Liver (tissue), 9 donors: ENCODE data around the gene MAP7D1. TPM values are rescaled to one million over a fixed set of nuclear protein-coding genes. Genes with fewer than 3 reads are reported as not detected.

Source experiments
- DNase-seq: peaks from one replicate; pipeline ENCODE4 v3.0.0-alpha.2; 2017; ENCODE audit warnings: low spot score
- H3K27ac ChIP-seq, 2 donors: one replicate each; pipeline ENCODE4 v1.7.0; 2013; ENCODE audit warnings: inconsistent platforms in 2 of 2, low read length in 2 of 2, control low read depth in 1 of 2, low read depth in 1 of 2, mild to moderate bottlenecking in 1 of 2
- H3K27me3 ChIP-seq, 4 donors: one replicate each; pipeline versions ENCODE4 v1.6.1 to v1.7.0; 2013; ENCODE audit warnings: low read length in 3 of 4, inconsistent platforms in 1 of 4, mild to moderate bottlenecking in 1 of 4, moderate library complexity in 1 of 4; ENCODE audit not compliant: control insufficient read depth in 4 of 4, insufficient read depth in 4 of 4
- H3K36me3 ChIP-seq, 4 donors: one replicate each; pipeline versions ENCODE4 v1.6.1 to v1.7.0; 2013; ENCODE audit warnings: low read length in 3 of 4, mild to moderate bottlenecking in 3 of 4, low read depth in 1 of 4, moderate library complexity in 1 of 4; ENCODE audit not compliant: control insufficient read depth in 4 of 4, insufficient read depth in 3 of 4
- H3K4me1 ChIP-seq, 4 donors: one replicate each; pipeline versions ENCODE4 v1.6.1 to v1.7.0; 2013; ENCODE audit warnings: low read length in 3 of 4, mild to moderate bottlenecking in 3 of 4, moderate library complexity in 1 of 4; ENCODE audit not compliant: control insufficient read depth in 4 of 4, insufficient read depth in 4 of 4
- H3K4me3 ChIP-seq, 3 donors: one replicate each; pipeline versions ENCODE4 v1.6.1 to v1.7.0; 2013; ENCODE audit warnings: low read length in 3 of 3, control low read depth in 1 of 3, low read depth in 1 of 3, mild to moderate bottlenecking in 1 of 3
- H3K9ac ChIP-seq, 2 donors: one replicate each; pipeline ENCODE4 v1.7.0; 2013; ENCODE audit warnings: low read length in 2 of 2, mild to moderate bottlenecking in 2 of 2, moderate library complexity in 2 of 2, control low read depth in 1 of 2, low read depth in 1 of 2
- H3K9me3 ChIP-seq, 4 donors: one replicate each; pipeline versions ENCODE4 v1.6.1 to v1.7.0; 2013; ENCODE audit warnings: low read length in 3 of 4; ENCODE audit not compliant: control insufficient read depth in 4 of 4
- EGR1 ChIP-seq, 2 donors: IDR thresholded peaks; 2 replicates each; pipeline ENCODE4 v1.6.1; 2016 to 2018; ENCODE audit warnings: antibody characterized with exemption in 2 of 2, low read depth in 2 of 2
- FOXA1 ChIP-seq: IDR thresholded peaks from 2 replicates; pipeline ENCODE4 v1.6.1; 2016; ENCODE audit warnings: antibody characterized with exemption
- FOXA2 ChIP-seq: IDR thresholded peaks from 2 replicates; pipeline ENCODE4 v1.6.1; 2016; ENCODE audit warnings: antibody characterized with exemption
- GABPA ChIP-seq, 2 donors: IDR thresholded peaks in 1 of 2; conservative IDR thresholded peaks in 1 of 2; 2 replicates each; pipeline ENCODE4 v1.6.1; 2016; ENCODE audit warnings: antibody characterized with exemption in 2 of 2, mild to moderate bottlenecking in 1 of 2, moderate library complexity in 1 of 2
- HNF4G ChIP-seq: IDR thresholded peaks from 2 replicates; pipeline ENCODE4 v1.6.1; 2016; ENCODE audit warnings: antibody characterized with exemption
- JUND ChIP-seq, 2 donors: IDR thresholded peaks; 2 replicates each; pipeline ENCODE4 v1.6.1; 2016; ENCODE audit warnings: antibody characterized with exemption in 2 of 2
- NR2F2 ChIP-seq: IDR thresholded peaks from 2 replicates; pipeline ENCODE4 v1.6.1; 2016; ENCODE audit warnings: antibody characterized with exemption
- RAD21 ChIP-seq, 2 donors: IDR thresholded peaks; 2 replicates each; pipeline ENCODE4 v1.6.1; 2016; ENCODE audit warnings: antibody characterized with exemption in 2 of 2, mild to moderate bottlenecking in 2 of 2
- RXRA ChIP-seq, 2 donors: IDR thresholded peaks; 2 replicates each; pipeline ENCODE4 v1.6.1; 2017 to 2018; ENCODE audit warnings: antibody characterized with exemption in 2 of 2, mild to moderate bottlenecking in 1 of 2
- YY1 ChIP-seq: IDR thresholded peaks from 2 replicates; pipeline ENCODE4 v1.6.1; 2016; ENCODE audit warnings: antibody characterized with exemption, mild to moderate bottlenecking
- WGBS: extraction: QIAGEN DNeasy Blood & Tissue Kit; methylation state at CpG from one replicate; pipeline ENCODE4 v1.1.7; 2013; 5-methylcytosine and 5-hydroxymethylcytosine counted together
- polyA plus RNA-seq, 2 donors: library from polyadenylated mRNA; stranded (reverse) in 1 of 2; unstranded in 1 of 2; fragments of 200-250 nt in 1 of 2; fragments of >200 nt in 1 of 2; fragmentation: Nextera tagmentation in 1 of 2; extraction: Ambion mirVana in 1 of 2; gene quantifications; one replicate each; pipeline versions ENCODE4 v1.2.1 to v1.2.3, GENCODE V29; 2013 to 2015
- total RNA-seq, 2 donors: library from RNA; depleted of rRNA; stranded (reverse); fragments of >200 nt; gene quantifications; one replicate each; pipeline ENCODE4 v1.2.3, GENCODE V29; 2014
- TF ChIP-seq, protein P1 (sequence below): IDR thresholded peaks from 2 replicates; pipeline ENCODE4 v1.6.1; 2016; ENCODE audit warnings: antibody characterized with exemption
- TF ChIP-seq, protein P2 (sequence below): IDR thresholded peaks from 2 replicates; pipeline ENCODE4 v1.6.1; 2016; ENCODE audit warnings: antibody characterized with exemption, mild to moderate bottlenecking
- TF ChIP-seq, protein P3 (sequence below): fragments of 150-350 bp; IDR thresholded peaks from 2 replicates; pipeline ENCODE4 v1.5.1; 2017; ENCODE audit warnings: improper control_type of control experiment, low read depth, low read length; ENCODE audit not compliant: missing input control
- TF ChIP-seq, protein P4 (sequence below): IDR thresholded peaks from 2 replicates; pipeline ENCODE4 v1.6.1; 2016; ENCODE audit warnings: antibody characterized with exemption
- TF ChIP-seq, protein P5 (sequence below): IDR thresholded peaks from 2 replicates; pipeline ENCODE4 v1.6.1; 2016; ENCODE audit warnings: antibody characterized with exemption
- donor health status: healthy.
- donor health status: healthy.
- donor health status: healthy.
- donor health status: healthy.
- donor health status: healthy.

MAP7D1 gene
- total and polyA plus RNA-seq, 4 donors, result 5.6 to 15.1 (median 12.9) TPM

DNA sequence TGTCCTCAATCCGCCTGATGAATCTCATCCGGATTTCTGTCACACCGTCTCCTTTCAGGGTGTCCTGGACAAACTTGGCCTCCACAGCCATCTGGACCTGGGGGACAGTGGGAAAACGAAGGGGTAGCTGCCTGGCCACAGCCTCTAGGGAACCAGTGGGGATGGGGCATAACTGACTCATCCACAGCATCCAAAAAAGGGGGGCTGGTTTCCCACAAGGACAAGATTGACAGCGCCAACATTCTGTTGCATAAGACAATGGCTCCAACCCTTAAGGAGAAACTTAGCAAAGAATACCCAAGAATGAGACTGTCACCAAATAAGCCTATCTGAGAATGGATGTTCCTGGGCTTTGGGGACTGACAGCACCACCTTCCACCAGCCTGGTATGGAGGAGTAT is 18.7 kb upstream of the MAP7D1 start (continued):
- TF ChIP-seq EGR1 (IDR thresholded peaks at IDR 0.05; ENCODE audit: low read depth in 2 of 2), result no peak
- no peak for TF ChIP-seq FOXA1
- TF ChIP-seq HNF4G, result no peak
- no peak for TF ChIP-seq YY1
- TF ChIP-seq NR2F2, result no peak
- TF ChIP-seq, protein P1, sequence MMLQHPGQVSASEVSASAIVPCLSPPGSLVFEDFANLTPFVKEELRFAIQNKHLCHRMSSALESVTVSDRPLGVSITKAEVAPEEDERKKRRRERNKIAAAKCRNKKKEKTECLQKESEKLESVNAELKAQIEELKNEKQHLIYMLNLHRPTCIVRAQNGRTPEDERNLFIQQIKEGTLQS, result no peak

DNA sequence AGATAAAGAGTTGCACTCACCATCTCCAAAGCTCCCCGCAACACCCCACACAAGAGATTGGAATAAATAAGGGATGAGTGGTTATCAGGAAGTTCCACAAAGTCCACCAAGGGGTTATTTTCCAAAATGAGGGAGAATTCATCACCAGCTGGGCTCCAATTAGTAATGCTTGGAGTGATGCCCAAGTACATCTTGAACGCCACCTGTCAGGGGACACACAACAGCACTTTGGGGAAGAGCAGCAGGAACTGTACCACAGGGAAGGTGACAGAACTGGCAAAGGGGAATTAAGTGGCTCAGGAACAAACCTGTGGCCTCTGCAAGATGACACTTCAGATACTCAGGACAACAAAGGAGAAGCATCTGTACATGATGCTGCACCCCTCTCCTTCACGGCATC is 18.2 kb upstream of the MAP7D1 start:
- no peak for DNase-seq
- Histone ChIP-seq H3K27me3 (no peaks in the 10 kb centered on the region), H3K27ac (no peak overlapping the region), H3K4me1 (no peaks in the 10 kb centered on the region), H3K9ac (no peak overlapping the region), H3K4me3 (no peak overlapping the region), H3K9me3 (no peaks in the 10 kb centered on the region), H3K36me3 (peaks cover 4 to 33% (median 25%) of the 10 kb centered on the region in 4 donors)
- WGBS, result 97% methylated on average over 3 of the region's 3 CpGs
- TF ChIP-seq JUND (IDR thresholded peaks at IDR 0.05) (no peak), GABPA (IDR thresholded peaks at IDR 0.05 in 1 of 2, conservative IDR thresholded peaks at IDR 0.05 in 1 of 2) (no peak), RXRA (IDR thresholded peaks at IDR 0.05) (no peak), FOXA1 (no peak), NR2F2 (no peak)
- TF ChIP-seq, protein P2, sequence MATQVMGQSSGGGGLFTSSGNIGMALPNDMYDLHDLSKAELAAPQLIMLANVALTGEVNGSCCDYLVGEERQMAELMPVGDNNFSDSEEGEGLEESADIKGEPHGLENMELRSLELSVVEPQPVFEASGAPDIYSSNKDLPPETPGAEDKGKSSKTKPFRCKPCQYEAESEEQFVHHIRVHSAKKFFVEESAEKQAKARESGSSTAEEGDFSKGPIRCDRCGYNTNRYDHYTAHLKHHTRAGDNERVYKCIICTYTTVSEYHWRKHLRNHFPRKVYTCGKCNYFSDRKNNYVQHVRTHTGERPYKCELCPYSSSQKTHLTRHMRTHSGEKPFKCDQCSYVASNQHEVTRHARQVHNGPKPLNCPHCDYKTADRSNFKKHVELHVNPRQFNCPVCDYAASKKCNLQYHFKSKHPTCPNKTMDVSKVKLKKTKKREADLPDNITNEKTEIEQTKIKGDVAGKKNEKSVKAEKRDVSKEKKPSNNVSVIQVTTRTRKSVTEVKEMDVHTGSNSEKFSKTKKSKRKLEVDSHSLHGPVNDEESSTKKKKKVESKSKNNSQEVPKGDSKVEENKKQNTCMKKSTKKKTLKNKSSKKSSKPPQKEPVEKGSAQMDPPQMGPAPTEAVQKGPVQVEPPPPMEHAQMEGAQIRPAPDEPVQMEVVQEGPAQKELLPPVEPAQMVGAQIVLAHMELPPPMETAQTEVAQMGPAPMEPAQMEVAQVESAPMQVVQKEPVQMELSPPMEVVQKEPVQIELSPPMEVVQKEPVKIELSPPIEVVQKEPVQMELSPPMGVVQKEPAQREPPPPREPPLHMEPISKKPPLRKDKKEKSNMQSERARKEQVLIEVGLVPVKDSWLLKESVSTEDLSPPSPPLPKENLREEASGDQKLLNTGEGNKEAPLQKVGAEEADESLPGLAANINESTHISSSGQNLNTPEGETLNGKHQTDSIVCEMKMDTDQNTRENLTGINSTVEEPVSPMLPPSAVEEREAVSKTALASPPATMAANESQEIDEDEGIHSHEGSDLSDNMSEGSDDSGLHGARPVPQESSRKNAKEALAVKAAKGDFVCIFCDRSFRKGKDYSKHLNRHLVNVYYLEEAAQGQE, result no peak
- TF ChIP-seq, protein P3, sequence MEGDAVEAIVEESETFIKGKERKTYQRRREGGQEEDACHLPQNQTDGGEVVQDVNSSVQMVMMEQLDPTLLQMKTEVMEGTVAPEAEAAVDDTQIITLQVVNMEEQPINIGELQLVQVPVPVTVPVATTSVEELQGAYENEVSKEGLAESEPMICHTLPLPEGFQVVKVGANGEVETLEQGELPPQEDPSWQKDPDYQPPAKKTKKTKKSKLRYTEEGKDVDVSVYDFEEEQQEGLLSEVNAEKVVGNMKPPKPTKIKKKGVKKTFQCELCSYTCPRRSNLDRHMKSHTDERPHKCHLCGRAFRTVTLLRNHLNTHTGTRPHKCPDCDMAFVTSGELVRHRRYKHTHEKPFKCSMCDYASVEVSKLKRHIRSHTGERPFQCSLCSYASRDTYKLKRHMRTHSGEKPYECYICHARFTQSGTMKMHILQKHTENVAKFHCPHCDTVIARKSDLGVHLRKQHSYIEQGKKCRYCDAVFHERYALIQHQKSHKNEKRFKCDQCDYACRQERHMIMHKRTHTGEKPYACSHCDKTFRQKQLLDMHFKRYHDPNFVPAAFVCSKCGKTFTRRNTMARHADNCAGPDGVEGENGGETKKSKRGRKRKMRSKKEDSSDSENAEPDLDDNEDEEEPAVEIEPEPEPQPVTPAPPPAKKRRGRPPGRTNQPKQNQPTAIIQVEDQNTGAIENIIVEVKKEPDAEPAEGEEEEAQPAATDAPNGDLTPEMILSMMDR, result no peak

DNA sequence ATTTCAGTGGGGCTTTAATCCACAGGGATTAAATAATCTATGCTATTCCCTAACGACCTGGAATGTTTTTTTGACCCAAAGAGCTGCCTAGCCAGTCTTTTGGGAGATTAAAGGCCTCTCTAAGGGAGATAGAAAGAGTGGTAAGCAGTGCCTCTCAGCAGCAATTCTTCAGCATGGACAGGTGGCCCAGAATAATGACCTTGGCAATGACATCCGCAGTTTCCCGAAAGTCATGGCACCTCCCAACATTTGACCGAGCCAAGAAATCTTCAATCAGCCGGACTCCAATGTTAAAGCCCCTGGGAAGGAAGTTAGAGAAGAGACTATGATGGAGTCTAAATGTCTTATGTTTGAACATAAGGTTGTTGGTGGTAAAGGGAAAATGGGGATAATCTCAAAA is 16.4 kb upstream of the MAP7D1 start:
- no peaks in the 10 kb centered on the region for H3K4me1 ChIP-seq
- no peak overlapping the region for H3K4me3 ChIP-seq
- no peaks in the 10 kb centered on the region for H3K9me3 ChIP-seq
- 86% methylated on average over 5 of the region's 5 CpGs for WGBS
- H3K36me3 ChIP-seq, result peaks cover 4 to 33% (median 25%) of the 10 kb centered on the region in 4 donors
- H3K27me3 ChIP-seq, result no peaks in the 10 kb centered on the region
- no peak overlapping the region for H3K9ac ChIP-seq
- no peak overlapping the region for H3K27ac ChIP-seq
- TF ChIP-seq, protein P1, result no peak
- no peak for TF ChIP-seq YY1
- TF ChIP-seq FOXA2, result no peak
- TF ChIP-seq, protein P4, sequence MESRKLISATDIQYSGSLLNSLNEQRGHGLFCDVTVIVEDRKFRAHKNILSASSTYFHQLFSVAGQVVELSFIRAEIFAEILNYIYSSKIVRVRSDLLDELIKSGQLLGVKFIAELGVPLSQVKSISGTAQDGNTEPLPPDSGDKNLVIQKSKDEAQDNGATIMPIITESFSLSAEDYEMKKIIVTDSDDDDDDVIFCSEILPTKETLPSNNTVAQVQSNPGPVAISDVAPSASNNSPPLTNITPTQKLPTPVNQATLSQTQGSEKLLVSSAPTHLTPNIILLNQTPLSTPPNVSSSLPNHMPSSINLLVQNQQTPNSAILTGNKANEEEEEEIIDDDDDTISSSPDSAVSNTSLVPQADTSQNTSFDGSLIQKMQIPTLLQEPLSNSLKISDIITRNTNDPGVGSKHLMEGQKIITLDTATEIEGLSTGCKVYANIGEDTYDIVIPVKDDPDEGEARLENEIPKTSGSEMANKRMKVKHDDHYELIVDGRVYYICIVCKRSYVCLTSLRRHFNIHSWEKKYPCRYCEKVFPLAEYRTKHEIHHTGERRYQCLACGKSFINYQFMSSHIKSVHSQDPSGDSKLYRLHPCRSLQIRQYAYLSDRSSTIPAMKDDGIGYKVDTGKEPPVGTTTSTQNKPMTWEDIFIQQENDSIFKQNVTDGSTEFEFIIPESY, result no peak
- TF ChIP-seq, protein P3, result no peak
- TF ChIP-seq, protein P2, result no peak
- no peak for TF ChIP-seq NR2F2
- no peak for TF ChIP-seq RXRA (IDR thresholded peaks at IDR 0.05)
- no peak for TF ChIP-seq RAD21 (IDR thresholded peaks at IDR 0.05)
- TF ChIP-seq, protein P5, sequence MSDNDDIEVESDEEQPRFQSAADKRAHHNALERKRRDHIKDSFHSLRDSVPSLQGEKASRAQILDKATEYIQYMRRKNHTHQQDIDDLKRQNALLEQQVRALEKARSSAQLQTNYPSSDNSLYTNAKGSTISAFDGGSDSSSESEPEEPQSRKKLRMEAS, result no peak
- TF ChIP-seq JUND (IDR thresholded peaks at IDR 0.05), result no peak
- no peak for TF ChIP-seq EGR1 (IDR thresholded peaks at IDR 0.05; ENCODE audit: low read depth in 2 of 2)
- TF ChIP-seq GABPA (IDR thresholded peaks at IDR 0.05 in 1 of 2, conservative IDR thresholded peaks at IDR 0.05 in 1 of 2), result no peak
- no peak for DNase-seq
